NCI-H146 treated with DMSO at 0.1 percent for 48 hours (cell line): ENCODE results near the gene ADAM11.

Source experiments
- DNase-seq: peaks from one replicate; lab custom pipeline; 2025; ENCODE audit not compliant: unreplicated experiment; lab: John Stamatoyannopoulos, UW

ADAM11 gene

GRCh38 chr17:44757045-44757917 is 1.5 kb upstream of the ADAM11 start:
- no peak for DNase-seq

GRCh38 chr17:44757918-44758413 is 822 bp upstream of the ADAM11 start:
- no peak for DNase-seq

GRCh38 chr17:44759086-44759915 is 513 bp downstream of the ADAM11 start:
- no peak for DNase-seq

- no peak for DNase-seq
Measured at GRCh38 chr17:44759916-44760243, 1.1 kb downstream of the ADAM11 start.

- no peak for DNase-seq
Measured at GRCh38 chr17:44760474-44761308, 1.9 kb downstream of the ADAM11 start.

- DNase-seq, result no peak
Measured at GRCh38 chr17:44761932-44762810, 3.4 kb downstream of the ADAM11 start.

- DNase-seq, result no peak
Measured at GRCh38 chr17:44763170-44763569, 4.4 kb downstream of the ADAM11 start.

- DNase-seq, result no peak
Measured at GRCh38 chr17:44765965-44766364, 7.2 kb downstream of the ADAM11 start.

- DNase-seq, result no peak
Measured at GRCh38 chr17:44766409-44767038, 7.7 kb downstream of the ADAM11 start.

GRCh38 chr17:44767493-44767892 is 8.7 kb downstream of the ADAM11 start:
- DNase-seq, result peak; percentile 63

- DNase-seq, result no peak
Measured at GRCh38 chr17:44768505-44769142, 9.8 kb downstream of the ADAM11 start.

GRCh38 chr17:44769230-44769629 is 10.4 kb downstream of the ADAM11 start:
- no peak for DNase-seq

GRCh38 chr17:44769647-44770084 is 10.9 kb downstream of the ADAM11 start:
- no peak for DNase-seq

- DNase-seq, result no peak
Measured at GRCh38 chr17:44770166-44770925, 11.6 kb downstream of the ADAM11 start.

- DNase-seq, result no peak
Measured at GRCh38 chr17:44772308-44773045, 13.7 kb downstream of the ADAM11 start.

GRCh38 chr17:44773140-44773539 is 14.4 kb downstream of the ADAM11 start:
- DNase-seq, result no peak

- peak; percentile 20 for DNase-seq
Measured at GRCh38 chr17:44774271-44775135, 15.7 kb downstream of the ADAM11 start.
